HG03135 (cell line): ENCODE data around the gene TUB.

Source experiments
- ATAC-seq: cut with Tn5 transposase; IDR thresholded peaks from one replicate; pipeline ENCODE4 v1.9.1; 2021; ENCODE audit warnings: mild to moderate bottlenecking, moderate library complexity; ENCODE audit not compliant: unreplicated experiment

Gene TUB

GRCh38 chr11:8089791-8090510 is 8.9 kb downstream of the TUB start:
- no peak for ATAC-seq

GRCh38 chr11:8090756-8091155 is 9.7 kb downstream of the TUB start:
- ATAC-seq: no peak

DNA sequence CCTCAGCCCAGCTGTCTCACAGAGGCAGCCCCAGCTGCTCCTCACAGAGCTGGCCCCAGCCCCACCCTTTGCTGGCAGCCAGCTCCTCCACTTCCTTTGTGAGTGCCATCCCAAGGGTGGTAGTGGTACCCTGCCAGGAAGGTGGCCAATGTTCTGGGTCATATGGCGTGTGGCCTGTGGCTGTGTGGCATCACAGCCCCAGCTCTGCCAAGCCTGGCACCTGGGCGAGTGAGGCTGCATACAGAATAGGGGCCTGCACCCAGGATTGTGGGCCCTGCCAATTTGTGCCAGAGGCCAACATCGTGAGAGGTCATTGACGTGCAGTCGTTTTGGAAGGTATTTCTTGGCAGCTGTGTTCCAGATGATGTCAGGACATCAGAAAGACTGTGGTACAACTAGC is 10.7 kb downstream of the TUB start:
- ATAC-seq: no peak

- ATAC-seq: peak; percentile 69
Measured at GRCh38 chr11:8092587-8093424, 11.8 kb downstream of the TUB start.

DNA sequence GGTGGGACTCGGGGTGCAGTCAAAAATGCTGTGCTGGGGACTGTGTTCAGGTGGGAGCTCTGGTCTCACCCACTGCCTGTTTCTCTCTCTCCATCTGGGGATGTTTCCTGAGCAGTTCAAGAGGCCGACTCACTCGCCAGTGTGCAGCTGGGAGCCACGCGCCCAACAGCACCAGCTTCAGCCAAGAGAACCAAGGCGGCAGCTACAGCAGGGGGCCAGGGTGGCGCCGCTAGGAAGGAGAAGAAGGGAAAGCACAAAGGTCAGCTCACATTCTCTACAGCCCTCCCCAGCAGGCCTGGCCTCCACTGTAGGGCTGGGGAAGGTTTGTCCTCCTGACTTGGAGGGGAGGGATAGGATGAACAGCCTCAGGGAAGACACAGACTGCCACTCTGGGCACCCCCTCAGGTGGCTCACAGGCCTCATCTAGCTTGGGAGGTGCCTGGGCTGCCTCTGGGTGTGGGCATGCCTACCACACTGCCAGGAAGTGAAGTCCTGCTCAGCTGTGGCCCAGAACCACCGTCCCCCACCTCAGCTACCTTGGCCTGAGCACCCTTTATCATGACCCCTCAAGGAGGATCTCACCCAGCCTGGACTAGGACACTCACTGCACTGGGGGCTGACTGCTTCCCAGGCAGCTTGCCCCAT is 13.0 kb downstream of the TUB start:
- ATAC-seq: no peak

DNA sequence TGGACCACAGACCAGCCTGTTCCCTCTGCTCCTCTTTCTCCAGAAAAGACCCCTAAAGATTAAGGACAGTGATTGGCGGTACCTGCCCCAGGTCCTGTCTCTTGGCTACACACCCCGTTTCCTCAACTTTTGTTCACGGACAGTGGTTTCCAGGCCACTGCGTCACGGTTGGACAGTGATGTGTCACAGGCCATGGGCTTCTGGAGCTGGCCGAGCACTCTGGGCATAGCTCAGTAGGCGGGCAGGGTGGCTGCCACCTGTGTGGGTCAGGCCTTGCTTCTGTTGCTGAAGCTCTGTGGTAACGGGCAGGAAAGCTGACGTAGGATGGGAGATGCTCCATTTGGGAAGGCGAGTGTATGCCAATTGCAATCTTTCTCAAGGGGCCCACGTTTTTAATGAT is 13.6 kb downstream of the TUB start:
- no peak for ATAC-seq

GRCh38 chr11:8095371-8095770 is 14.4 kb downstream of the TUB start:
- no peak for ATAC-seq

GRCh38 chr11:8095806-8096522 is 15.0 kb downstream of the TUB start:
- ATAC-seq: no peak

GRCh38 chr11:8096575-8096974 is 15.6 kb downstream of the TUB start:
- ATAC-seq: no peak

- ATAC-seq: no peak
Measured at GRCh38 chr11:8097062-8097461, 16.1 kb downstream of the TUB start.

- ATAC-seq: no peak
Measured at GRCh38 chr11:8097468-8097867, 16.5 kb downstream of the TUB start.

- no peak for ATAC-seq
Measured at GRCh38 chr11:8097926-8098325, 16.9 kb downstream of the TUB start.

GRCh38 chr11:8098361-8098760 is 17.4 kb downstream of the TUB start:
- ATAC-seq: no peak

- no peak for ATAC-seq
Measured at GRCh38 chr11:8098879-8099278, 17.9 kb downstream of the TUB start.

DNA sequence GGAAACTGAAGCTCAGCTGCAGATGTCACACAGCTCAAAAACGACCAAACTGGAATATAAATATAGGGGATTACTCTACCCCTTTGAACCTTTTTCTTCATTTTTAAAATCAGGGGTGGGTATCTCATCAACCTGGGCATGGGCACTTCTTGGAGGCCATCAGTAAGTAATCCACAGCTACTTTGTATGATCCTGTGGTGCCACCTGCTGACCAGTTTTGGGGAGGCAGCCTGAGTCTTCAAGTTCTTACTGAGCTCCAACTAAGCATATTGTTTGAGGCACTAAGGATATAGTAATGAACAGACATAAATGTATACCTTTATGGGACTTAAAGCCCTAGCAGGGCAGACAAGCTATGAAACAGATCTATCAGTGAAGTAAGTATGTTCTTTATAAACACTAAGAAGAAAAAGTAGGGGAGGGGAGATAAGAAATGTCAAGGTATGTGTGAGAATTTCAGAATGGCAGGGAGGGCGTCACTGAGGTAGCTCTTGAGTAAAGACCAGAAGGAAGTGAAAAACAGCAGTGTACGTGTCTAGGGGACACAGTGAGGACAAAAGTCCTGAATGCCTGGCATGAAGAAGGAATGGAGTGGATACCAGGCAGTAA is 18.4 kb downstream of the TUB start:
- no peak for ATAC-seq

DNA sequence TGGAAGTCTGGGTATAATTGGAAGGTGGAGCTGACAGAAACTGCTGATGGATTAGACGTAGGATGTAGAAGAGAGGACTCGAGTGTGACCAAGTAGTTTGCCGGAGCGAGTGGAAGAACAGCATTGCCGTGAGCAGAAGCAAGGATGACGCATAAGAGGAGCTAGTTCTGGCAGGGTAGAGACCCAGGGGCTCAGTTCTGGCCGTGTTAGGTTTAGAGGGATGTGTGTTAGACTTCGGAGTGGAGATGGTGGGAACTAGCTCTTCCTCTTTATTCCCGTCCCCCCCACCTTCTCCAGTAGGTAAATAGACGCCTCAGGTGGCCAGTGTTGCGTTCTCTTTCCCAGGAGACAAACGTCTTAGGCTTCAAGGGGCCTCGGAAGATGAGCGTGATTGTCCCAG is 19.1 kb downstream of the TUB start:
- ATAC-seq: no peak

GRCh38 chr11:8100605-8101004 is 19.6 kb downstream of the TUB start:
- no peak for ATAC-seq

DNA sequence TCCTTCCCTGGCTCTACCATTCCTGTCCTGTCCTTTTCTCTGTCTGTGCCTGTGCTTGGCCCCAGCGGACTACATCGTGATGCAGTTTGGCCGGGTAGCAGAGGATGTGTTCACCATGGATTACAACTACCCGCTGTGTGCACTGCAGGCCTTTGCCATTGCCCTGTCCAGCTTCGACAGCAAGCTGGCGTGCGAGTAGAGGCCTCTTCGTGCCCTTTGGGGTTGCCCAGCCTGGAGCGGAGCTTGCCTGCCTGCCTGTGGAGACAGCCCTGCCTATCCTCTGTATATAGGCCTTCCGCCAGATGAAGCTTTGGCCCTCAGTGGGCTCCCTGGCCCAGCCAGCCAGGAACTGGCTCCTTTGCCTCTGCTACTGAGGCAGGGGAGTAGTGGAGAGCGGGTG is 20.4 kb downstream of the TUB start:
- ATAC-seq: no peak

DNA sequence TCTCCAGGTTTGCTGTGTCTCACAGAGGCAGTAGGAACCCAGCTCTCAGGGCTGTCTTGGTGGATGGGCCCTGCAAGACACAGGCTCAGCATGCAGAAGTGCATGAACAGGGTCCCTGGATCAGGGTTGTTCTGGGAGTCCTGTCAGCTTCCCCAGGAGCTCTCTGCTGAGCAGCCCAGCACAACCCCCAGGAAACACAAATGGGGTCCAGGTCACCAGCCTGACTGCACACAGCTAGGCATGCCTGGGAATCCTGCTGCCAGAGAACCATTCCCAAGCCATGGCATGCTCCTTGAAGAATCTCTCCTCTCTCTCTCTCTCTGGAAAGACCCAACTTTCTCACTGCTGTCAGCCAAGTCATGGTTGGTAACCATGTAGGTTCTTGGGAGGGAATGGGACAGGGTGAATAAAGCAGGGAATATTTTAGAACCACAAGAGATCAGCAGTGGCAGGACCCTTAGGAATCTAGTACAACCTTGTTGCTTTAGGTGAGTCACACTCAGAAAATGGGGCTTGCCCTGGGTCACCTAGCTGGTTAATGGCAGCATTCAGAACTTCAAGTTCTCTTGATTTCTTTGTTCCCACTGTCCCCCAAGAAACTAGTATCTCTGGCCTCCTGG is 21.4 kb downstream of the TUB start:
- no peak for ATAC-seq

DNA sequence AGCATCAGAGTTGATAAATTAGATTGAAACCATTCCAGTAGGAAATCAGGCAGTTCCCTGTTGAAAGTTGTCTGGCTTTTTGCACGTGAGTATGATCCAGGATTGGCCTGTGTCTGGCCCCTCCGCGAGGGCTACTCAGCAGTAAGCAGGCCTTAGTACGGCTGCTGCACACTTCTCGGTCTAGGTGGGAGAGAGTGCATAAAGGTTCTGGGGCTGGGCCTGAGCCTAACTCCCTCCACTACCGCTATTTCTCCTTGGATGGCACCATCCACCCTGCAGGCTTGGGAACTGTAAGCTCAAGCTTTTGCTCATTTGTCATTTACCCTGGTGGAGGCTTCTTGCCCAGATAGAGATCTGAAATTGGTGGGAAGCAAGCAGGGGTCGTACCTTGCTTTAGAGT is 22.0 kb downstream of the TUB start:
- ATAC-seq: no peak
